ENCODE measurements around the gene CHRNE.

The CHRNE gene

DNA sequence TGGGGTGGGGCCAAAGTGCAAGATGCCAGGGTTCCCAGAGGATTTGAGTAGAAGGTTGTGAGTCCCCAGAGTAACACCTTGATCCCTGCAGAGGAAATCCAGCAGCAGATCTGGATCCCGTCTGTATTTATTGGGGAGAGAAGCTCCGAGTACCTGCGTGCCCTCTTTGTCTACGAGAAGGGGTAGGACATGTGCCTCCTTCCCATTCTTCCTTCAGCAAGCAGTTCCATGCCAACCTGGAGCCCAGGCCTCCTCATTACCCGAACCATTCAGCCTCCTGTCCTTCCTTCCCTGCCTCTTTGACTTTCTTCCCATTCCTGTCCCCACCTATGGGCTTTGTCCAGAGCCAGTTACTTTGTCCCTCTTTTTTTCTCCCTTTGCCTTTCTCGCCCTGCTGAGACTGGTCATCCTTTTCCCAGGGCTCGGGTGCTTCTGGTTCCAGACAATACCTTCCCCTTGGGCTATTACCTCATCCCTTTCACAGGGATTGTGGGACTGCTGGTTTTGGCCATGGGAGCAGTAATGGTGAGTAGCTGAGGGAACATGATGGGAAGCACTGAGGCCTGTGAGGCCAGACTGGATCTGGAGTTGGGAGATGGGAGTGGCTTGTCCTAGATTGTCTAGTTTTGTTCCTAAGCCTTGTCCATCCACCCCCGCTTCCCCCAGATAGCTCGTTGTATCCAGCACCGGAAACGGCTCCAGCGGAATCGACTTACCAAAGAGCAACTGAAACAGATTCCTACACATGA, 40.0 kb upstream of the CHRNE start:
- TF ChIP-seq EP300 (IDR thresholded peaks at IDR 0.05; ENCODE audit: borderline replicate concordance), result no peak
- TF ChIP-seq TAF1 (IDR thresholded peaks at IDR 0.05; ENCODE audit: low read depth), result no peak
- TF ChIP-seq FOXM1 (IDR thresholded peaks at IDR 0.05; ENCODE audit: borderline replicate concordance, low read depth), result no peak
- TF ChIP-seq NFIC (IDR thresholded peaks at IDR 0.05), result no peak
- no peak for TF ChIP-seq ZBTB7A (IDR thresholded peaks at IDR 0.05; ENCODE audit: low read depth)
- TF ChIP-seq RAD21 (IDR thresholded peaks at IDR 0.05; ENCODE audit: low read depth), result no peak
- no peak for TF ChIP-seq YY1 (IDR thresholded peaks at IDR 0.05; ENCODE audit: low read depth)
- TF ChIP-seq TCF12 (IDR thresholded peaks at IDR 0.05; ENCODE audit: low read depth), result no peak
- TF ChIP-seq, protein P1, sequence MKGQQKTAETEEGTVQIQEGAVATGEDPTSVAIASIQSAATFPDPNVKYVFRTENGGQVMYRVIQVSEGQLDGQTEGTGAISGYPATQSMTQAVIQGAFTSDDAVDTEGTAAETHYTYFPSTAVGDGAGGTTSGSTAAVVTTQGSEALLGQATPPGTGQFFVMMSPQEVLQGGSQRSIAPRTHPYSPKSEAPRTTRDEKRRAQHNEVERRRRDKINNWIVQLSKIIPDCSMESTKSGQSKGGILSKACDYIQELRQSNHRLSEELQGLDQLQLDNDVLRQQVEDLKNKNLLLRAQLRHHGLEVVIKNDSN (IDR thresholded peaks at IDR 0.05), result no peak
- no peak for TF ChIP-seq CEBPB (IDR thresholded peaks at IDR 0.05)
- TF ChIP-seq, protein P2, sequence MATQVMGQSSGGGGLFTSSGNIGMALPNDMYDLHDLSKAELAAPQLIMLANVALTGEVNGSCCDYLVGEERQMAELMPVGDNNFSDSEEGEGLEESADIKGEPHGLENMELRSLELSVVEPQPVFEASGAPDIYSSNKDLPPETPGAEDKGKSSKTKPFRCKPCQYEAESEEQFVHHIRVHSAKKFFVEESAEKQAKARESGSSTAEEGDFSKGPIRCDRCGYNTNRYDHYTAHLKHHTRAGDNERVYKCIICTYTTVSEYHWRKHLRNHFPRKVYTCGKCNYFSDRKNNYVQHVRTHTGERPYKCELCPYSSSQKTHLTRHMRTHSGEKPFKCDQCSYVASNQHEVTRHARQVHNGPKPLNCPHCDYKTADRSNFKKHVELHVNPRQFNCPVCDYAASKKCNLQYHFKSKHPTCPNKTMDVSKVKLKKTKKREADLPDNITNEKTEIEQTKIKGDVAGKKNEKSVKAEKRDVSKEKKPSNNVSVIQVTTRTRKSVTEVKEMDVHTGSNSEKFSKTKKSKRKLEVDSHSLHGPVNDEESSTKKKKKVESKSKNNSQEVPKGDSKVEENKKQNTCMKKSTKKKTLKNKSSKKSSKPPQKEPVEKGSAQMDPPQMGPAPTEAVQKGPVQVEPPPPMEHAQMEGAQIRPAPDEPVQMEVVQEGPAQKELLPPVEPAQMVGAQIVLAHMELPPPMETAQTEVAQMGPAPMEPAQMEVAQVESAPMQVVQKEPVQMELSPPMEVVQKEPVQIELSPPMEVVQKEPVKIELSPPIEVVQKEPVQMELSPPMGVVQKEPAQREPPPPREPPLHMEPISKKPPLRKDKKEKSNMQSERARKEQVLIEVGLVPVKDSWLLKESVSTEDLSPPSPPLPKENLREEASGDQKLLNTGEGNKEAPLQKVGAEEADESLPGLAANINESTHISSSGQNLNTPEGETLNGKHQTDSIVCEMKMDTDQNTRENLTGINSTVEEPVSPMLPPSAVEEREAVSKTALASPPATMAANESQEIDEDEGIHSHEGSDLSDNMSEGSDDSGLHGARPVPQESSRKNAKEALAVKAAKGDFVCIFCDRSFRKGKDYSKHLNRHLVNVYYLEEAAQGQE (IDR thresholded peaks at IDR 0.05; ENCODE audit: low read depth), result no peak
- TF ChIP-seq EGR1 (IDR thresholded peaks at IDR 0.05), result no peak
- no peak for TF ChIP-seq TEAD4 (IDR thresholded peaks at IDR 0.05)
- TF ChIP-seq, protein P3, sequence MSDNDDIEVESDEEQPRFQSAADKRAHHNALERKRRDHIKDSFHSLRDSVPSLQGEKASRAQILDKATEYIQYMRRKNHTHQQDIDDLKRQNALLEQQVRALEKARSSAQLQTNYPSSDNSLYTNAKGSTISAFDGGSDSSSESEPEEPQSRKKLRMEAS (IDR thresholded peaks at IDR 0.05), result no peak
- TF ChIP-seq CREB1 (IDR thresholded peaks at IDR 0.05; ENCODE audit: low read depth), result no peak

DNA sequence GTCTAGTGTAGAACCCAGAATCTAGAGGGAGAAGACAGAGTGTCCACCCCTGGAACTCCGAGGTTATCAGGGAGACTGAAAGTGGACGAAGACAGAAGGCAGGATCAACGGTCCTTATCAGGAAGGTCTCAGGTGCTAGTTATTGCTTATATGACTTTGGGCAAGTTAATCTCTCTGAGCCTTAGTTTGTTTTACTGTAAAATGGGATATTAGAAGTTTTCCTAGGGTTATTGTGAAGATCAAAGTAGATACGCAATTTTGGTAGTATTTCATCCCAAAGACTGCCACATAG, 38.4 kb upstream of the CHRNE start:
- no peak for TF ChIP-seq TEAD4 (IDR thresholded peaks at IDR 0.05)
- TF ChIP-seq, protein P1 (IDR thresholded peaks at IDR 0.05), result no peak
- TF ChIP-seq CEBPB (IDR thresholded peaks at IDR 0.05), result no peak
- no peak for TF ChIP-seq CREB1 (IDR thresholded peaks at IDR 0.05; ENCODE audit: low read depth)
- no peak for TF ChIP-seq EGR1 (IDR thresholded peaks at IDR 0.05)
- no peak for TF ChIP-seq FOXM1 (IDR thresholded peaks at IDR 0.05; ENCODE audit: borderline replicate concordance, low read depth)
- TF ChIP-seq, protein P3 (IDR thresholded peaks at IDR 0.05), result no peak
- no peak for TF ChIP-seq ZBTB7A (IDR thresholded peaks at IDR 0.05; ENCODE audit: low read depth)
- TF ChIP-seq NFIC (IDR thresholded peaks at IDR 0.05), result no peak

DNA sequence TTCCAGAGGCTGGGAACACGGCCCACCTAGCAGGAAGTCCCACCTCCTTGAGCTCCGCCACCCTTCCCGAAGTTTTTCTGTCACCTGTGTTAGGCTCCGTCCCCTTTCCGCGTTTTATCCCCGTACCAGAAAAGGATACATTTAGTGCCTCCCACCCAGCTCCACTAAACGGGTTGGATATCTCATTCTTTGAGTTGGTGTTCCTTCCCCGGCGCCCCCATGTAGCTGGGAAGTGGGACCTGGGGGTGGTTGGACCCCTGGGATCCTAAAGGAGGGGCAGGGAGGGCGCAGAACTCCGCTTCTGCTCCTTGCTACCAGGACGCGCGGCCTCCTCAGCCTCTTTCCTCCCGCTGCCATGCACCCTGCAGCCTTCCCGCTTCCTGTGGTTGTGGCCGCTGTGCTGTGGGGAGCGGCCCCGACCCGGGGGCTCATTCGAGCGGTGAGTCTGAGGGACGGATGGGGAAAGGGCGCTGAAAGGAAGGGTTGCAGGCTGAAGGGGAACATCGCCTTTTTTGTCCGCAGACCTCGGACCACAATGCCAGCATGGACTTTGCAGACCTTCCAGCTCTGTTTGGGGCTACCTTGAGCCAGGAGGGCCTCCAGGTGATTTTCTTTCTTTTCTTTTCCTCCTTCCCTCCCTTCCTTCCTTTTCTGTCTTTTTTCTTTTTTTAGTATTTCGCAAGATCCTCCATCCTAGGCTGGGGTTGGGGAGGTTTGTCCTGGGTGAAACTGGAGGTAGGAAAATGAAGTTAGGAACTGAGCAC, 37.8 kb upstream of the CHRNE start:
- TF ChIP-seq TAF1 (IDR thresholded peaks at IDR 0.05; ENCODE audit: low read depth), result no peak; the same call in none of the 2 replicates
- TF ChIP-seq, protein P2 (IDR thresholded peaks at IDR 0.05; ENCODE audit: low read depth), result no peak
- TF ChIP-seq CREB1 (IDR thresholded peaks at IDR 0.05; ENCODE audit: low read depth), result no peak
- TF ChIP-seq, protein P3 (IDR thresholded peaks at IDR 0.05), result no peak
- TF ChIP-seq TEAD4 (IDR thresholded peaks at IDR 0.05), result no peak
- TF ChIP-seq CEBPB (IDR thresholded peaks at IDR 0.05), result no peak
- TF ChIP-seq ZBTB7A (IDR thresholded peaks at IDR 0.05; ENCODE audit: low read depth), result no peak
- no peak for TF ChIP-seq YY1 (IDR thresholded peaks at IDR 0.05; ENCODE audit: low read depth)
- no peak; the same call in 1 of the 2 replicates for TF ChIP-seq FOXM1 (IDR thresholded peaks at IDR 0.05; ENCODE audit: borderline replicate concordance, low read depth)
- TF ChIP-seq TCF12 (IDR thresholded peaks at IDR 0.05; ENCODE audit: low read depth), result no peak

DNA sequence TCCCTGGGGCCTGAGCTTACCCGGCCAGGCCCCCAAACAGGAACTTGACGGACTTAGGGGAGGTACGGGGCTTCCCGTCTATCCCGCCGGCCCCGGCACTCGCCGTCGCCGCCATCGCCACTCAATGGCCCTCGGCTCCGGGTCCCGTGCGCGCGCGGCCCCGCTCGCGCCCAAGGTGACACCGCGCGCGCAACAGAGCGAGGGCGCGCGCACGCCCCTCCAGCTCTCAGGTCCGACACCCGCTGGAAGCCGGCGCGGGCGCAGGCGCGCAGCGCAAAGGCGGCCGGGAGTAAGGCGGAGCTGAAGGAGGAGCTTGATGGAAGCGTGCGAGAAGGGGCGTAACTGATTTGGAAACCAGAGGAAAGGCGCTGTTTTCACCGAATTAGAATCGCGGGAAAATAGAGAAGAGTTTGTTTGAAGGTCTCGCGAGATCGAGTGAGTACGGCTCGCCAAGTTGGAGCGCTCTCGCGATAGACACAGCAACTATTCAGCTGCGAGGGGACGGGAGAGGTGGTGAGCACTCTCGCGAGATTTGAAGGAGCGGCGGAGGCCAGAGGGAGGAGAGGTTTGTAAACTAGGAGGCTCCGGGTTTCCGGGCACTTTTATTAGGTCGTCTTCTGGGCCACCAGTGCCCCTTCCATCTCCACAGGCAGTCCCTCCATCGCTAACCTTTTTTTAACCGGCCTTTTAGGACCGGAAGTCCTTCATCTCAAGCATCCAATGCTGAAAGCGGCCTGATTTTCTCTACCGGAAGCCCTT, 37.1 kb upstream of the CHRNE start, which contains the start of the genes RNF167 and SLC25A11:
TSS of gene RNF167 (plus strand) at position 473 of the 759 bp plus-strand sequence. CDS start 642 bp downstream, outside the sequence.
TSS of gene SLC25A11 (minus strand) at position 251 of the 759 bp plus-strand sequence. CDS start at position 115, 136 bp downstream.
- TF ChIP-seq YY1 (IDR thresholded peaks at IDR 0.05; ENCODE audit: low read depth) (peak; percentile 85), NFIC (IDR thresholded peaks at IDR 0.05) (no peak), FOXM1 (IDR thresholded peaks at IDR 0.05; ENCODE audit: borderline replicate concordance, low read depth) (peak; percentile 48; the same call in 1 of the 2 replicates), TAF1 (IDR thresholded peaks at IDR 0.05; ENCODE audit: low read depth) (peak; percentile 88), TCF12 (IDR thresholded peaks at IDR 0.05; ENCODE audit: low read depth) (peak; percentile 11; the same call in 1 of the 2 replicates), RAD21 (IDR thresholded peaks at IDR 0.05; ENCODE audit: low read depth) (no peak; the same call in 1 of the 2 replicates), CREB1 (IDR thresholded peaks at IDR 0.05; ENCODE audit: low read depth) (no peak)
- TF ChIP-seq, protein P1 (IDR thresholded peaks at IDR 0.05), result 0 out of 2 replicates have a peak, but pooled peaks have one; percentile 14
- TF ChIP-seq, protein P3 (IDR thresholded peaks at IDR 0.05), result peak; percentile 74

All from Ishikawa (cell line).